Body of pancreas (tissue), 4 donors: ENCODE data around the gene REEP5.

ENCODE experiments used
- POLR2A ChIP-seq, 3 donors: fragments of 450-650 bp; IDR thresholded peaks; one replicate each; pipeline ENCODE4 v1.6.1; 2016; ENCODE audit warnings: antibody characterized with exemption in 3 of 3, mild to moderate bottlenecking in 2 of 3
- TF ChIP-seq, protein P1 (sequence below), 7 experiments: fragments of 450-650 bp in 4 of 7; fragments of 200-600 bp in 3 of 7; sonication (generic) in 3 of 7; IDR thresholded peaks; one replicate each; pipeline ENCODE4 v1.5.1; 2016 to 2019; ENCODE audit warnings: antibody characterized with exemption in 7 of 7

DNA sequence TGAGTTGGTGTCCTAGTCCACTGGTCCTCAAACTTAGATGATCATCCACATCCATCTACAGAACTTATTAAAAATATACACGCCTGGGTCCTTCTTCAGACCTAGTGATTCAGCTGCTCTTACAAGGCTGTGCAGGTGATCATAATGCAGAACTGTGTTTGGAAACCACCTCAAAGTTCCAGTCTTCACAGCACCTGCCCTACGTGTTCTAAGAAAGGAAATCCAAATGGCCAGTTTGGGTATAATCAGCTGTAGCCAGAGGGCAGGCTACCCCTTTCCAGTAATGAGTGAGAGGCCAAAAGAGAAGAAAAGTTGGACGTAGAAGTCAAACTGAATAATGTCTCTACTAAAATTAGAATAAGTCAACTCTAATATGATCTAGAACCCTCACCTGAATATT lies 15.4 kb downstream of the REEP5 start:
- no peak for TF ChIP-seq POLR2A (IDR thresholded peaks at IDR 0.05)
- TF ChIP-seq, protein P1, sequence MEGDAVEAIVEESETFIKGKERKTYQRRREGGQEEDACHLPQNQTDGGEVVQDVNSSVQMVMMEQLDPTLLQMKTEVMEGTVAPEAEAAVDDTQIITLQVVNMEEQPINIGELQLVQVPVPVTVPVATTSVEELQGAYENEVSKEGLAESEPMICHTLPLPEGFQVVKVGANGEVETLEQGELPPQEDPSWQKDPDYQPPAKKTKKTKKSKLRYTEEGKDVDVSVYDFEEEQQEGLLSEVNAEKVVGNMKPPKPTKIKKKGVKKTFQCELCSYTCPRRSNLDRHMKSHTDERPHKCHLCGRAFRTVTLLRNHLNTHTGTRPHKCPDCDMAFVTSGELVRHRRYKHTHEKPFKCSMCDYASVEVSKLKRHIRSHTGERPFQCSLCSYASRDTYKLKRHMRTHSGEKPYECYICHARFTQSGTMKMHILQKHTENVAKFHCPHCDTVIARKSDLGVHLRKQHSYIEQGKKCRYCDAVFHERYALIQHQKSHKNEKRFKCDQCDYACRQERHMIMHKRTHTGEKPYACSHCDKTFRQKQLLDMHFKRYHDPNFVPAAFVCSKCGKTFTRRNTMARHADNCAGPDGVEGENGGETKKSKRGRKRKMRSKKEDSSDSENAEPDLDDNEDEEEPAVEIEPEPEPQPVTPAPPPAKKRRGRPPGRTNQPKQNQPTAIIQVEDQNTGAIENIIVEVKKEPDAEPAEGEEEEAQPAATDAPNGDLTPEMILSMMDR (IDR thresholded peaks at IDR 0.05), result no peak
